ENCODE measurements around the gene GABARAPL1. TPM values are rescaled to one million over a fixed set of nuclear protein-coding genes. Genes with fewer than 3 reads are reported as not detected.

The GABARAPL1 gene
- total and polyA plus RNA-seq, 11 donors: 126 to 790 (median 280) TPM

GRCh38 chr12:10236720-10237119, 24.0 kb downstream of the GABARAPL1 start:
- Histone ChIP-seq H3K9me3 (peaks cover 0 to 9% (median 0%) of the 10 kb centered on the region in 12 donors), H3K27ac (no peak overlapping the region), H3K27me3 (no peaks in the 10 kb centered on the region), H3K36me3 (peaks cover 0 to 11% (median 0%) of the 10 kb centered on the region in 9 donors), H3K4me1 (peaks cover 0 to 7% (median 0%) of the 10 kb centered on the region in 12 donors), H3K4me3 (no peak overlapping the region)
- DNase-seq: no peak
- no peak for TF ChIP-seq POLR2A (IDR thresholded peaks at IDR 0.05)
- TF ChIP-seq CTCF (IDR thresholded peaks at IDR 0.05): no peak
- ATAC-seq: no peak
- 91 to 97% (median 97%) methylated on average over 1 of the region's 1 CpG for WGBS, 4 donors
- intact Hi-C loops (cut with DNase I): loop anchor here in 6 of 10 donors (2.0 to 10.0 kb wide), 6 partner anchors 128 to 516 kb away; no protein-coding TSS in a partner anchor

GRCh38 chr12:10238526-10238925, 25.8 kb downstream of the GABARAPL1 start:
- H3K9me3 ChIP-seq: peaks cover 0 to 9% (median 0%) of the 10 kb centered on the region in 12 donors
- peaks cover 0 to 21% (median 0%) of the 10 kb centered on the region in 9 donors for H3K36me3 ChIP-seq
- H3K4me1 ChIP-seq: peaks cover 0 to 9% (median 0%) of the 10 kb centered on the region in 12 donors
- intact Hi-C loops (cut with DNase I): loop anchor here in 4 of 10 donors (5.0 to 10.0 kb wide), 4 partner anchors 126 to 514 kb away; no protein-coding TSS in a partner anchor
- DNase-seq: no peak
- no peak for ATAC-seq
- H3K27ac ChIP-seq: no peak overlapping the region
- 90 to 95% (median 92%) methylated on average over 1 of the region's 1 CpG for WGBS, 4 donors
- TF ChIP-seq CTCF (IDR thresholded peaks at IDR 0.05): no peak
- TF ChIP-seq POLR2A (IDR thresholded peaks at IDR 0.05): no peak
- H3K4me3 ChIP-seq: no peak overlapping the region
- H3K27me3 ChIP-seq: no peaks in the 10 kb centered on the region

GRCh38 chr12:10241290-10241689, 28.6 kb downstream of the GABARAPL1 start:
- no peak for TF ChIP-seq CTCF (IDR thresholded peaks at IDR 0.05)
- TF ChIP-seq POLR2A (IDR thresholded peaks at IDR 0.05): no peak
- no peaks in the 10 kb centered on the region for H3K9me3 ChIP-seq
- WGBS, 4 donors: 59 to 63% (median 61%) methylated on average over 3 of the region's 3 CpGs
- no peak for DNase-seq
- H3K27me3 ChIP-seq: no peaks in the 10 kb centered on the region
- no peak overlapping the region for H3K4me3 ChIP-seq
- ATAC-seq: no peak
- H3K27ac ChIP-seq: no peak overlapping the region
- H3K36me3 ChIP-seq: peaks cover 0 to 21% (median 0%) of the 10 kb centered on the region in 9 donors
- intact Hi-C loops (cut with DNase I): loop anchor here in 1 of 10 donors (5.0 kb wide), 1 partner anchor 511 kb away; no protein-coding TSS in a partner anchor
- peaks cover 0 to 6% (median 0%) of the 10 kb centered on the region in 12 donors for H3K4me1 ChIP-seq

GRCh38 chr12:10241727-10242126, 29.1 kb downstream of the GABARAPL1 start:
- ATAC-seq (no peak), DNase-seq (no peak)
- H3K9me3 ChIP-seq: no peaks in the 10 kb centered on the region
- no peak overlapping the region for H3K27ac ChIP-seq
- H3K4me1 ChIP-seq: peaks cover 0 to 4% (median 0%) of the 10 kb centered on the region in 12 donors
- WGBS, 4 donors: 73 to 83% (median 78%) methylated on average over 2 of the region's 2 CpGs
- H3K36me3 ChIP-seq: peaks cover 0 to 21% (median 0%) of the 10 kb centered on the region in 9 donors
- H3K27me3 ChIP-seq: no peaks in the 10 kb centered on the region
- H3K4me3 ChIP-seq: no peak overlapping the region
- TF ChIP-seq POLR2A (IDR thresholded peaks at IDR 0.05) (no peak), CTCF (IDR thresholded peaks at IDR 0.05) (no peak)
- intact Hi-C loops (cut with DNase I): loop anchor here in 1 of 10 donors (5.0 kb wide), 1 partner anchor 511 kb away; no protein-coding TSS in a partner anchor

All from heart left ventricle (tissue), 16 donors.